Measurements from ENCODE around the gene ELF5. TPM values are rescaled to one million over a fixed set of nuclear protein-coding genes. Genes with fewer than 3 reads are reported as not detected.

Gene ELF5
- total RNA-seq, 4 donors from 2014 or later: not detected

DNA sequence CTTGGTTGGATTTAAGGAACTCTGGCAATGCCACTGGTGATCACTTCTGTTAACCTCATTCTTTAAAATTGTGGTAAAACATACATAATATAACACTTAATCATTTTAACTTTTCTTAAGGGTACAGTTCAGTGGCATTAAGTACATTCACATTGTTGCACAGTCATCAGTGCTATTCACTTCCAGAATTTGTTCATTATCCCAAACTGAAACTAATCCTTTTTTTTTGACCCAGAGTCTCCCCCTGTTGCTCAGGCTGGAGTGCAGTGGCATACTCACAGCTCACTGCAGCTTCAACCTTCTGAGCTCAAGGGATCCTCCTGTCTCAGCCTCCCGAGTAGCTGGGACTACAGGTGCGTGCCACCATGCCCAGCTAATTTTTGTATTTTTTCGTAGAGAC is 10.6 kb downstream of the ELF5 start:
- WGBS, 2 donors: 97 to 100% methylated on average over 3 of the region's 3 CpGs
- no peak for TF ChIP-seq POLR2A (IDR thresholded peaks at IDR 0.05)
- no peaks in the 10 kb centered on the region for H3K27me3 ChIP-seq
- no peak overlapping the region for H3K4me3 ChIP-seq
- no peak for DNase-seq (ENCODE audit: low spot score in 2 of 2)
- H3K9me3 ChIP-seq: no peaks in the 10 kb centered on the region
- H3K27ac ChIP-seq: no peak overlapping the region
- peaks cover 0 to 17% (median 3%) of the 10 kb centered on the region in 4 donors for H3K4me1 ChIP-seq
- no peaks in the 10 kb centered on the region for H3K36me3 ChIP-seq

DNA sequence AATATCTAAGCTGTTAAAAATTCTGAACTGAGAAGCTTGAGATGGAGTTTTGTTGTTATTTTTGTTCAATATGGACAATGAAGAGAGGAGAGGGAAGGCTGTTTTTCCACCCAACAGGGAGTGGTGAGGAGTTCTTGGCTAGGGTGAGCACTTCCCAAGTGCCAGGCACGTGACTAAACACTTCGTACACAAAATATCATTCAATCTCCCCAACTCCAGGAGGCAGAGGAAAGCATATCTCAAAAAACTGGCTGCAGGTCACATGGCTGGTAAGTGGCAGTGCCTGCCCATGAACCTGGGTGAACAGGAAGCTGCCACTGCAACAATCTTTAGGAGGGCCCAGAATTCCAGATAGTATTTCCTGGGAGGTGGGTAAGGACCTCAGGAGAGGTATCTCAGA is 11.6 kb downstream of the ELF5 start:
- Histone ChIP-seq H3K4me3 (no peak overlapping the region), H3K27me3 (no peaks in the 10 kb centered on the region), H3K36me3 (no peaks in the 10 kb centered on the region), H3K27ac (no peak overlapping the region), H3K9me3 (no peaks in the 10 kb centered on the region), H3K4me1 (peaks cover 0 to 17% (median 3%) of the 10 kb centered on the region in 4 donors)
- TF ChIP-seq, protein P1, sequence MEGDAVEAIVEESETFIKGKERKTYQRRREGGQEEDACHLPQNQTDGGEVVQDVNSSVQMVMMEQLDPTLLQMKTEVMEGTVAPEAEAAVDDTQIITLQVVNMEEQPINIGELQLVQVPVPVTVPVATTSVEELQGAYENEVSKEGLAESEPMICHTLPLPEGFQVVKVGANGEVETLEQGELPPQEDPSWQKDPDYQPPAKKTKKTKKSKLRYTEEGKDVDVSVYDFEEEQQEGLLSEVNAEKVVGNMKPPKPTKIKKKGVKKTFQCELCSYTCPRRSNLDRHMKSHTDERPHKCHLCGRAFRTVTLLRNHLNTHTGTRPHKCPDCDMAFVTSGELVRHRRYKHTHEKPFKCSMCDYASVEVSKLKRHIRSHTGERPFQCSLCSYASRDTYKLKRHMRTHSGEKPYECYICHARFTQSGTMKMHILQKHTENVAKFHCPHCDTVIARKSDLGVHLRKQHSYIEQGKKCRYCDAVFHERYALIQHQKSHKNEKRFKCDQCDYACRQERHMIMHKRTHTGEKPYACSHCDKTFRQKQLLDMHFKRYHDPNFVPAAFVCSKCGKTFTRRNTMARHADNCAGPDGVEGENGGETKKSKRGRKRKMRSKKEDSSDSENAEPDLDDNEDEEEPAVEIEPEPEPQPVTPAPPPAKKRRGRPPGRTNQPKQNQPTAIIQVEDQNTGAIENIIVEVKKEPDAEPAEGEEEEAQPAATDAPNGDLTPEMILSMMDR (IDR thresholded peaks at IDR 0.05): no peak
- TF ChIP-seq EP300 (IDR thresholded peaks at IDR 0.05): no peak
- DNase-seq (ENCODE audit: low spot score in 2 of 2): no peak
- 26 to 27% methylated on average over 2 of the region's 2 CpGs for WGBS, 2 donors

DNA sequence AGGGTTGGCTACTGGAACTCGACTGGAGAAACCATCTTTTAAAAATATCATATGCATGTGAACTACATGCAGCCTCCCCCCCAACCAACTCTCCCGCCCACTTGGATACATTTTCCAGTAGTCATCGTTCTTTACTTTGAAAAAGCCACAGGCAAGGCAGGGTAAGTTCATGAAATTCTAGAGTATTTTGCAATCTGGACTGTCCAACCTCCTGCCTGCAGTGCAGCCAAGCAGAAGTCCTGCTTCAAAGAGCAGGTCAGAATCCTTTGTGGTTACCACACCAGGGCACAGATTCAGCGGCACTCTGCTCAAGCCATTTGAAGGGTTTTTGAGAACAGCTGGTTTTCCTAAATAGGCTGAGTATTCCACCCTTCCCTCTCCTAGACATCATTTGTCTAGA is 12.1 kb downstream of the ELF5 start:
- no peak for TF ChIP-seq POLR2A (IDR thresholded peaks at IDR 0.05)
- TF ChIP-seq, protein P1 (IDR thresholded peaks at IDR 0.05): no peak
- TF ChIP-seq EP300 (IDR thresholded peaks at IDR 0.05): peak in 1 of 2 donors; percentile 32
- Histone ChIP-seq H3K27me3 (no peaks in the 10 kb centered on the region), H3K4me3 (no peak overlapping the region), H3K9me3 (no peaks in the 10 kb centered on the region), H3K4me1 (peaks cover 0 to 17% (median 3%) of the 10 kb centered on the region in 4 donors), H3K36me3 (no peaks in the 10 kb centered on the region), H3K27ac (peak overlapping the region in 1 of 4 donors; percentile 17)
- WGBS, 2 donors: 32 to 38% methylated on average over 4 of the region's 4 CpGs
- DNase-seq (ENCODE audit: low spot score in 2 of 2): peak in 1 of 2 donors; percentile 28

DNA sequence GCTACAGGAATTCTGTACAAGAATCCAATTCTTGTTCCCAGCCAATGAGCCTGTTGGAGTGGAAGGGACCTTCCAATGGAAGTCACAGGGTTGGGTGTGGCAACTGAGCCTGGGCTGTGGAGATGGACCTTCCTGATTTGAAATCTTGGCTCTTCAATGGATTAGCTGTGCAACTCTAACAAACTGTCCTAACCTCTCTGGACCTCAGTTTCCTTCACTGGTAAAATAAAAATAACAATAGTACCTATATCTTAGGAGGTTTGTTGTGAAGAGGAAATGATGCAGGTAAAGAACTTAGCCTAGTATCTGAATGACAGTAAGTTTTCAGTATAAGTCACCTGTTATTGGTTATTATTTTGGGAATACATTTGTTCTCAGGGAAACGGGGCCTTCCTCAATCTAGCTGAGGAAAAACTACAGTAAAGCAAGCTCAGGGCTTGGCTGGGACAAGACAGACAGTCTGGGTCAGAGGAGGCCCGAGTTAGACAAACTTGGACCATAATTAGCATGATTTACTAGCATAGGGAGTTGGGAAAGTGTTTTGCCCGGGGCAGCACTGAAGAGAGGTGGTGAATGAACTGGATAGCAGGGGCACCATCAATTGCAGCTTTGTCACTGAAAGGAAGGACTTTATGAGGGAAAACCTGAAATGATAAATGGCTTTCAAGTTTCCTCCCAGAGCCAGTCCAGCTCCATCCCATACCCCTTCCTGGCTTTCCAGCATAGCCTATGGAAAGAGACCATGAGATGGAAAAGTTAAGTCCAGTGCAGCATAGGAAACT is 13.7 kb downstream of the ELF5 start:
- no peak for DNase-seq (ENCODE audit: low spot score in 2 of 2)
- peaks cover 0 to 17% (median 3%) of the 10 kb centered on the region in 4 donors for H3K4me1 ChIP-seq
- no peaks in the 10 kb centered on the region for H3K36me3 ChIP-seq
- H3K9me3 ChIP-seq: no peaks in the 10 kb centered on the region
- TF ChIP-seq EP300 (IDR thresholded peaks at IDR 0.05): no peak
- TF ChIP-seq, protein P1 (IDR thresholded peaks at IDR 0.05): no peak
- no peak for TF ChIP-seq POLR2A (IDR thresholded peaks at IDR 0.05)
- no peak overlapping the region for H3K27ac ChIP-seq
- no peaks in the 10 kb centered on the region for H3K27me3 ChIP-seq
- H3K4me3 ChIP-seq: no peak overlapping the region
- WGBS, 2 donors: 49 to 51% methylated on average over 3 of the region's 3 CpGs

DNA sequence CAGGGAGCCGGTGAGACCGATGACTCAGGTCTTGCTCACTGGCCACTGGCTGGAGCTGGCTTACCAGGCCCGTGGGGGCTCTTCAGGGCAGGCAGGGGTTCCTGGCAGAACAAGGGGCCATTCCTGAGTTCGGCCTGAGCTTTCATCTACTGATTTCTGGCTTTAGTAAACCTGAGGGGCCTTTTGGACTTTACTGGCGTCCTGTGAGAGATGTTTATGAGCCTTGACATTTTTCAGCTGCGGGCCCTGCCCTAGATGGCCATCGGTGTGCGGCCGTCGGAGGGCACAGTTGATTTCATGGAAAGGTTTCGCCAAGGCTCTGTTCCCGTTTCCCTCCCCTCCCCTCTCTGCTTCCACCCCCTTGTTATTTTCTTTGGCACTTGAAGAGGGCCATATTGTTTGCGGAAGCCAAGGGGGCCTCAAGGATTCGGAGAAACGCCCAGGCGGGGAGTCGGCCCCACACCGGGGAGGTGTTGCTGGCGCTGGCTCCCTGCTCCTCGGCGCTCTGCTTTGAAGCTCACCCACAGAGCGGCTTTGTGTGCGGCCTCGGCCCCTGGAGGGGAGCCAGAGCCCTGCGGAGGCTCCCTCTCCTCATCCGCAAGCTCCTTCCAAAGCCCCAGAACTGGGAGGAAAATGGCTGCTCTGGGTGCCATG is 17.7 kb downstream of the ELF5 start:
- DNase-seq (ENCODE audit: low spot score in 2 of 2): no peak
- Histone ChIP-seq H3K9me3 (no peaks in the 10 kb centered on the region), H3K36me3 (no peaks in the 10 kb centered on the region), H3K27me3 (no peaks in the 10 kb centered on the region), H3K4me3 (no peak overlapping the region), H3K4me1 (peaks cover 0 to 7% (median 0%) of the 10 kb centered on the region in 4 donors), H3K27ac (no peak overlapping the region)
- TF ChIP-seq, protein P1 (IDR thresholded peaks at IDR 0.05): no peak
- 46 to 54% methylated on average over 26 of the region's 26 CpGs for WGBS, 2 donors
